Measurements from ENCODE around the gene IFIH1. TPM values are rescaled to one million over a fixed set of nuclear protein-coding genes. Genes with fewer than 3 reads are reported as not detected.

The IFIH1 gene
- total RNA-seq, 3 donors from 2014 or later (not counting 1 experiment from before 2014, with no cell fraction given) = 36.7 to 57.4 (median 36.9) TPM

- no peaks in the 10 kb centered on the region for H3K27me3 ChIP-seq (ENCODE audit: control insufficient read depth, insufficient read depth, low read length)
- intact Hi-C loops (cut with micrococcal nuclease) = no loop called here
- no peak overlapping the region for H3K27ac ChIP-seq (ENCODE audit: low read length)
- H3K4me1 ChIP-seq (ENCODE audit: control insufficient read depth, insufficient read depth, low read length) = peaks cover 4% of the 10 kb centered on the region
- H3K9me3 ChIP-seq (ENCODE audit: control insufficient read depth, insufficient read depth, low read length) = no peaks in the 10 kb centered on the region
- H3K4me1 Mint-ChIP-seq = peaks cover 7 to 8% of the 10 kb centered on the region in 2 donors
- no peak overlapping the region for H3K4me3 ChIP-seq (ENCODE audit: low read length)
- no peak for DNase-seq
- no peaks in the 10 kb centered on the region for H3K9me3 Mint-ChIP-seq
- H3K27me3 Mint-ChIP-seq (ENCODE audit: low read depth in 2 of 2) = no peaks in the 10 kb centered on the region
- H3K36me3 Mint-ChIP-seq = peaks cover 36% of the 10 kb centered on the region
- no peak overlapping the region for H3K27ac Mint-ChIP-seq
- H3K36me3 ChIP-seq (ENCODE audit: control insufficient read depth, insufficient read depth, low read length) = peaks cover 33% of the 10 kb centered on the region
- ATAC-seq = no peak
- TF ChIP-seq CTCF (IDR thresholded peaks at IDR 0.05) = no peak
- 95% methylated on average over 1 of the region's 1 CpG for WGBS (ENCODE audit: insufficient coverage)
- no peak overlapping the region for H3K4me3 Mint-ChIP-seq
Observed at GRCh38 chr2:162266460-162266760, 52.1 kb downstream of the IFIH1 start.

GRCh38 chr2:162265666-162266459 is 52.6 kb downstream of the IFIH1 start:
- Mint-ChIP-seq H3K27me3 (ENCODE audit: low read depth in 2 of 2) (no peaks in the 10 kb centered on the region), H3K9me3 (no peaks in the 10 kb centered on the region), H3K27ac (no peak overlapping the region), H3K4me3 (no peak overlapping the region), H3K4me1 (peaks cover 12 to 13% of the 10 kb centered on the region in 2 donors), H3K36me3 (peaks cover 31% of the 10 kb centered on the region)
- ATAC-seq = no peak
- H3K27me3 ChIP-seq (ENCODE audit: control insufficient read depth, insufficient read depth, low read length) = no peaks in the 10 kb centered on the region
- H3K27ac ChIP-seq (ENCODE audit: low read length) = no peak overlapping the region
- DNase-seq = no peak
- H3K36me3 ChIP-seq (ENCODE audit: control insufficient read depth, insufficient read depth, low read length) = peaks cover 33% of the 10 kb centered on the region
- WGBS (ENCODE audit: insufficient coverage) = 93% methylated on average over 6 of the region's 7 CpGs
- H3K4me1 ChIP-seq (ENCODE audit: control insufficient read depth, insufficient read depth, low read length) = peaks cover 6% of the 10 kb centered on the region
- H3K4me3 ChIP-seq (ENCODE audit: low read length) = no peak overlapping the region
- intact Hi-C loops (cut with micrococcal nuclease) = no loop called here
- no peaks in the 10 kb centered on the region for H3K9me3 ChIP-seq (ENCODE audit: control insufficient read depth, insufficient read depth, low read length)
- TF ChIP-seq CTCF (IDR thresholded peaks at IDR 0.05) = no peak

- peak overlapping the region; percentile 27 to 69 for H3K27ac Mint-ChIP-seq
- no peaks in the 10 kb centered on the region for H3K27me3 ChIP-seq (ENCODE audit: control insufficient read depth, insufficient read depth, low read length)
- H3K4me1 ChIP-seq (ENCODE audit: control insufficient read depth, insufficient read depth, low read length) = peaks cover 9% of the 10 kb centered on the region
- WGBS (ENCODE audit: insufficient coverage) = 57% methylated on average over 3 of the region's 4 CpGs
- ATAC-seq (peak; percentile 67 to 76 (median 76)), DNase-seq (peak; percentile 13 to 19)
- H3K36me3 ChIP-seq (ENCODE audit: control insufficient read depth, insufficient read depth, low read length) = peaks cover 6% of the 10 kb centered on the region
- peaks cover 7% of the 10 kb centered on the region for H3K36me3 Mint-ChIP-seq
- peaks cover 12 to 13% of the 10 kb centered on the region in 2 donors for H3K4me1 Mint-ChIP-seq
- intact Hi-C loops (cut with micrococcal nuclease) = no loop called here
- H3K27me3 Mint-ChIP-seq (ENCODE audit: low read depth in 2 of 2) = peaks cover 0 to 5% of the 10 kb centered on the region in 2 donors
- no peak for TF ChIP-seq CTCF (IDR thresholded peaks at IDR 0.05)
- H3K4me3 Mint-ChIP-seq = peak overlapping the region; percentile 58
- H3K4me3 ChIP-seq (ENCODE audit: low read length) = no peak overlapping the region
- H3K9me3 ChIP-seq (ENCODE audit: control insufficient read depth, insufficient read depth, low read length) = no peaks in the 10 kb centered on the region
- peak overlapping the region; percentile 43 for H3K27ac ChIP-seq (ENCODE audit: low read length)
- no peaks in the 10 kb centered on the region for H3K9me3 Mint-ChIP-seq
Observed at GRCh38 chr2:162261032-162261945, 57.2 kb downstream of the IFIH1 start.
